ENCODE measurements around the gene IL12RB2. TPM values are rescaled to one million over a fixed set of nuclear protein-coding genes. Genes with fewer than 3 reads are reported as not detected.

Gene IL12RB2
- total and polyA plus RNA-seq, 4 experiments from 2014 or later = 3.6 to 7.3 (median 4.8) TPM

DNA sequence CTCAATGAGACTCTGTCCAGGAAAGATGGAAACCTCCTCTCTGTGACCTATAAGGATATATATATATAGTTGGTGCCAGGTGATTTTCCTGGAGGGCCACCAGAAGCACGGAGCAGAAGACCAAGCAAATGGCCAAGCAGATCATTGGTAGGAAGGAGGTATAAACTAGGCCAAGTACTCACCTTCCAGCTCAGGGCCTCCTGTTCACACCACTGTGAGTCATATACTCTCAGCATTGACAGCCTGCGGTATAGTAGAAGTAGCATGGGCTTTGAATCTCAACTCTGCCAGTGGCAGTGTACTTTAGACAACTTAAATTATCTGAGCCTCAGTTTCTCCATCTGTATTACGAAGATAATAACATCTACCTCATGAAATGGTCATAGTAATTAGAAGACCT lies 15.4 kb downstream of the IL12RB2 start:
- DNase-seq = no peak
- no peaks in the 10 kb centered on the region for H3K36me3 ChIP-seq (ENCODE audit: insufficient read depth, low read length)
- intact Hi-C loops (cut with micrococcal nuclease) = no loop called here
- H3K4me1 Mint-ChIP-seq = peaks cover 0 to 1% (median 0%) of the 10 kb centered on the region in 4 donors
- ChIA-PET CTCF (ENCODE audit: partially characterized antibody) (no interaction called here), POLR2A (ENCODE audit: partially characterized antibody) (interaction anchor here (1.5 kb wide), 1 partner anchor 10 kb away, joined by 3 read pairs; no protein-coding TSS in a partner anchor)
- H3K9me3 Mint-ChIP-seq = no peaks in the 10 kb centered on the region
- H3K4me1 ChIP-seq (ENCODE audit: insufficient read depth, low read length) = no peaks in the 10 kb centered on the region
- no peaks in the 10 kb centered on the region for H3K27me3 Mint-ChIP-seq
- no peak overlapping the region for H3K27ac Mint-ChIP-seq
- no peaks in the 10 kb centered on the region for H3K9me3 ChIP-seq (ENCODE audit: control insufficient read depth in 1 of 2, low read length in 2 of 2)
- H3K4me3 Mint-ChIP-seq = no peak overlapping the region
- no peak overlapping the region for H3K4me3 ChIP-seq (ENCODE audit: low read length in 2 of 2)
- no peak overlapping the region for H3K27ac ChIP-seq (ENCODE audit: low read depth, low read length)
- H3K27me3 ChIP-seq (ENCODE audit: insufficient read depth, low read length) = no peaks in the 10 kb centered on the region
- peaks cover 0 to 2% of the 10 kb centered on the region in 2 donors for H3K36me3 Mint-ChIP-seq

- Histone ChIP-seq H3K36me3 (ENCODE audit: insufficient read depth, low read length) (no peaks in the 10 kb centered on the region), H3K9me3 (ENCODE audit: control insufficient read depth in 1 of 2, low read length in 2 of 2) (no peaks in the 10 kb centered on the region), H3K27ac (ENCODE audit: low read depth, low read length) (no peak overlapping the region), H3K4me1 (ENCODE audit: insufficient read depth, low read length) (no peaks in the 10 kb centered on the region), H3K4me3 (ENCODE audit: low read length in 2 of 2) (no peak overlapping the region), H3K27me3 (ENCODE audit: insufficient read depth, low read length) (no peaks in the 10 kb centered on the region)
- no peak overlapping the region for H3K27ac Mint-ChIP-seq
- H3K4me1 Mint-ChIP-seq = peaks cover 0 to 1% (median 0%) of the 10 kb centered on the region in 4 donors
- no peak for DNase-seq
- intact Hi-C loops (cut with micrococcal nuclease) = no loop called here
- ChIA-PET POLR2A (ENCODE audit: partially characterized antibody) (interaction anchor here (1.0 to 1.5 kb wide), 2 partner anchors 9 to 12 kb away, joined by 3 read pairs; no protein-coding TSS in a partner anchor), CTCF (ENCODE audit: partially characterized antibody) (no interaction called here)
- H3K4me3 Mint-ChIP-seq = no peak overlapping the region
- no peaks in the 10 kb centered on the region for H3K9me3 Mint-ChIP-seq
- no peaks in the 10 kb centered on the region for H3K27me3 Mint-ChIP-seq
- H3K36me3 Mint-ChIP-seq = peaks cover 0 to 2% of the 10 kb centered on the region in 2 donors
These were observed 16.4 kb downstream of the IL12RB2 start for GRCh38 chr1:67324068-67324467.

DNA sequence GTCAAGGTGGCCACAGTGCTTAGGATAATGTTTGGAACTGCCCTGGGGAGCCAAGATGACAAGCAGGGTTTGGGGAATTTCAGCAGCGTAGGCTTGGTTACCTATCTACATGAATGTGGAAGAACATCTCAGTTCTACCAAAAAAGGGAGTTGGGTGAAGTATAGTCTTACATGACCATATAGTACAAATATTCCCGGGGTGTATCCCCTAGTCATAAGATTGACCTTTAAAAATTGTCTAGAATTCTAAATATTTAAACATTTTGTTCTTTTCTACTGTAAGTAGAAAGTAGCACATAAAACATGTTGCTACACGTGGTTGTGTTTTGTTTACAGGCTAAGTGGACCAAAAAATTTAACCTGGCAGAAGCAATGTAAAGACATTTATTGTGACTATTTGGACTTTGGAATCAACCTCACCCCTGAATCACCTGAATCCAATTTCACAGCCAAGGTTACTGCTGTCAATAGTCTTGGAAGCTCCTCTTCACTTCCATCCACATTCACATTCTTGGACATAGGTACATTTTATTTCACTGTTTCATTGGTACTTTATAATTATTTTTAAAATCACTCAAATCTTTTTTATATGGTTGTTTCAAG lies 20.3 kb downstream of the IL12RB2 start:
- POLR2A ChIA-PET (ENCODE audit: partially characterized antibody) = no interaction called here
- CTCF ChIA-PET (ENCODE audit: partially characterized antibody) = interaction anchor here (1.6 kb wide), 1 partner anchor 172 kb away, joined by 4 read pairs; no protein-coding TSS in a partner anchor
- Histone ChIP-seq H3K4me1 (ENCODE audit: insufficient read depth, low read length) (peaks cover 6% of the 10 kb centered on the region), H3K4me3 (ENCODE audit: low read length in 2 of 2) (no peak overlapping the region), H3K9me3 (ENCODE audit: control insufficient read depth in 1 of 2, low read length in 2 of 2) (no peaks in the 10 kb centered on the region), H3K27me3 (ENCODE audit: insufficient read depth, low read length) (no peaks in the 10 kb centered on the region), H3K27ac (ENCODE audit: low read depth, low read length) (no peak overlapping the region), H3K36me3 (ENCODE audit: insufficient read depth, low read length) (no peaks in the 10 kb centered on the region)
- Mint-ChIP-seq H3K27me3 (no peaks in the 10 kb centered on the region), H3K4me1 (peaks cover 2 to 4% (median 3%) of the 10 kb centered on the region in 4 donors), H3K4me3 (no peak overlapping the region), H3K27ac (no peak overlapping the region), H3K9me3 (no peaks in the 10 kb centered on the region), H3K36me3 (peaks cover 0 to 3% of the 10 kb centered on the region in 2 donors)
- intact Hi-C loops (cut with micrococcal nuclease) = no loop called here
- DNase-seq = no peak

DNA sequence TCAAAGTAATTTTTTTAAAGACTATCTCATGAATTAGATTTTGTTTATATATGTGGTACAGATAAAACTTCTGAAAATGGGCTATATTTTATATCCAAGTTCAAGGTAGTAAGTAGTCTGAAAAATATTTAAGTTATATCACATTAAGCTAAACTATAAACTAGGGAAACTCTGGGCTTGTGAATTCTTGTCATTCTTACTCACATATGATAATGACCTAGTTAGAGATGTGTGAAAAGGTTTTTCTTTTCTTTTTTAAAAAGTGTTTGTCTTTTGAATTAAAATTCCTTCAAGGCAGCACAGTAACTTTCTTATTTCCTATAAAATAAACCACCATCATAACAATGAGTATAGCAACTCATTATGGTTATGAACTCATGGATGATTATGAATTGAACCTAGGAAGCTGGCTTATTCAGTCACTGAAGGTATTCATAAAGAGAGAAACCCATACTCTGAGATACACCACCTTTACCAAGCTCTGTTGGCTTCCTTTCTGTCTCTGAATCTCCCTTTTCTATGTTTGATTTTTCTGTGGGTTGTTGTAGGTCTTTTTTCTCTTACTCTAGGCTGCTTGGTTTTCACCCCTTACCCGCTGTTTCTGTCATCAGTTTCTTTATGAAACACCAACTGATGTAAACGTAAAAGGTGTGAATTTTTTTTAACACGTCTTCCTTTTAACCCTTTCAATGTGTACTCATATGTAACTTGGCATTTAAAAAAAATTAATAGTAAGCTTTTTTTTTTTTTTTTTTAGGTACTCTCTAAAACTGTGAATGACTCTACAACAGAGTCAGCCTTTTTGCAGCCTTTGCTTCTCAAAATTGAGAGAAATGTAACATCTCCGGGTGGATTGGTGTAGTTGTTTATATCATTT lies 25.2 kb downstream of the IL12RB2 start:
- Histone ChIP-seq H3K27me3 (ENCODE audit: insufficient read depth, low read length) (no peaks in the 10 kb centered on the region), H3K36me3 (ENCODE audit: insufficient read depth, low read length) (no peaks in the 10 kb centered on the region), H3K4me1 (ENCODE audit: insufficient read depth, low read length) (peaks cover 43% of the 10 kb centered on the region), H3K9me3 (ENCODE audit: control insufficient read depth in 1 of 2, low read length in 2 of 2) (no peaks in the 10 kb centered on the region), H3K27ac (ENCODE audit: low read depth, low read length) (peak overlapping the region; percentile 18), H3K4me3 (ENCODE audit: low read length in 2 of 2) (no peak overlapping the region)
- Mint-ChIP-seq H3K4me3 (peak overlapping the region in 3 of 8 donors; percentile 5 to 36 (median 27)), H3K36me3 (peaks cover 0 to 1% of the 10 kb centered on the region in 2 donors), H3K4me1 (peaks cover 23 to 44% (median 35%) of the 10 kb centered on the region in 4 donors), H3K9me3 (no peaks in the 10 kb centered on the region), H3K27me3 (no peaks in the 10 kb centered on the region), H3K27ac (peak overlapping the region; percentile 4 to 71 (median 55))
- CTCF ChIA-PET (ENCODE audit: partially characterized antibody) = interaction anchor here (0.6 to 2.3 kb wide), 2 partner anchors 13 to 104 kb away, joined by 3 to 7 read pairs; no protein-coding TSS in a partner anchor
- POLR2A ChIA-PET (ENCODE audit: partially characterized antibody) = interaction anchor here (1.0 to 2.9 kb wide), 5 partner anchors 10 to 97 kb away, joined by 3 to 11 read pairs (median 4); partner anchors contain the start of gene SERBP1
- intact Hi-C loops (cut with micrococcal nuclease) = no loop called here
- peak; percentile 57 to 72 (median 61) for DNase-seq

DNA sequence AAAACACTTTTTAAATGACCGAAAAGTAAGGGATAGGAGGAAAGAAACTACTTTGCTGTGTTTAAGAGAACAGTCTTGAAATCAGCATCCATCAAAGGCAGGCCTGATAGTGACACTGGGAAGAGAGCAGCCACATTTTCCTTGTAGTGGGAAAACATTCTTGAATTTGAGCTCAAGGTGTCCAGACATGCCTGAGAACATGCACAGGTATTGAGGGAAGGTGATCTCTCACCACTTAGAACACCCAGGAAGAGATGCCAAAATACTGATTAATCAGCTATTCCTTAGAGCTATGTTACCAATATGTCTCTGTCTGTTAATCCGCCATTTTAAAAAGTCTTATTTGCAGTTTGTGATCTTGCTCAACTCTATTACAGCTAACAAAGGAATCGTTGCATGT lies 25.9 kb downstream of the IL12RB2 start:
- Mint-ChIP-seq H3K27ac (peak overlapping the region; percentile 24 to 71 (median 55)), H3K4me1 (peaks cover 23 to 45% (median 35%) of the 10 kb centered on the region in 4 donors), H3K36me3 (peaks cover 0 to 1% of the 10 kb centered on the region in 2 donors), H3K9me3 (no peaks in the 10 kb centered on the region), H3K4me3 (peak overlapping the region in 1 of 8 donors; percentile 5), H3K27me3 (no peaks in the 10 kb centered on the region)
- DNase-seq = no peak
- ChIA-PET POLR2A (ENCODE audit: partially characterized antibody) (interaction anchor here (1.0 to 2.9 kb wide), 3 partner anchors 19 to 96 kb away, joined by 4 to 11 read pairs (median 6); partner anchors contain the start of gene SERBP1), CTCF (ENCODE audit: partially characterized antibody) (interaction anchor here (2.3 kb wide), 1 partner anchor 12 kb away, joined by 7 read pairs; no protein-coding TSS in a partner anchor)
- H3K4me3 ChIP-seq (ENCODE audit: low read length in 2 of 2) = no peak overlapping the region
- no peaks in the 10 kb centered on the region for H3K27me3 ChIP-seq (ENCODE audit: insufficient read depth, low read length)
- no peaks in the 10 kb centered on the region for H3K36me3 ChIP-seq (ENCODE audit: insufficient read depth, low read length)
- H3K9me3 ChIP-seq (ENCODE audit: control insufficient read depth in 1 of 2, low read length in 2 of 2) = no peaks in the 10 kb centered on the region
- intact Hi-C loops (cut with micrococcal nuclease) = no loop called here
- peaks cover 43% of the 10 kb centered on the region for H3K4me1 ChIP-seq (ENCODE audit: insufficient read depth, low read length)
- H3K27ac ChIP-seq (ENCODE audit: low read depth, low read length) = peak overlapping the region; percentile 18

DNA sequence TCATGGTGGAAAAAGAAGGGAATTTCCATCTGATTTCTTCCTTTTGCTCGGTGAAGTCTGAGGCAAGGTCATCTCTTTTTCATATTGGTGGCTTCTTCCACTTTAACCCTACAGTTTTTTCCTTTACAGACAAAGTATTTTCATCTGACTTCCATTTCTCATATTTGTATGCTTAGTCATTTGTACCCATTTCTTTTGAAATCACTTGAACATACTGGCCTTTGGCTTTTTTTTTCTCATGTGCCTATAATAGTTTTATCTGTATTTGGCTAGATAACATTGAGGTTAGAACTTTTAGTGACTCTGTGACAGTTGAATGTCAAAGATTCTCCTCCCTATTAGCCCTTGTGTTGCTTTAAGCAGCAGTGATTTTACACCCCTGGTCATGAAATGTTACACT lies 27.7 kb downstream of the IL12RB2 start:
- intact Hi-C loops (cut with micrococcal nuclease) = no loop called here
- Mint-ChIP-seq H3K4me3 (peak overlapping the region in 1 of 8 donors; percentile 70), H3K9me3 (no peaks in the 10 kb centered on the region), H3K36me3 (no peaks in the 10 kb centered on the region), H3K4me1 (peaks cover 36 to 61% (median 48%) of the 10 kb centered on the region in 4 donors), H3K27me3 (no peaks in the 10 kb centered on the region), H3K27ac (peak overlapping the region in 6 of 7 donors; percentile 4 to 93 (median 86))
- H3K36me3 ChIP-seq (ENCODE audit: insufficient read depth, low read length) = no peaks in the 10 kb centered on the region
- no peak overlapping the region for H3K27ac ChIP-seq (ENCODE audit: low read depth, low read length)
- no peaks in the 10 kb centered on the region for H3K9me3 ChIP-seq (ENCODE audit: control insufficient read depth in 1 of 2, low read length in 2 of 2)
- CTCF ChIA-PET (ENCODE audit: partially characterized antibody) = interaction anchor here (1.3 kb wide), 1 partner anchor 21 kb away, joined by 3 read pairs; no protein-coding TSS in a partner anchor
- DNase-seq = no peak
- H3K4me1 ChIP-seq (ENCODE audit: insufficient read depth, low read length) = peaks cover 50% of the 10 kb centered on the region
- POLR2A ChIA-PET (ENCODE audit: partially characterized antibody) = interaction anchor here (1.0 to 2.9 kb wide), 3 partner anchors 11 to 28 kb away, joined by 3 to 12 read pairs (median 11); partner anchors contain the start of gene IL12RB2
- H3K27me3 ChIP-seq (ENCODE audit: insufficient read depth, low read length) = no peaks in the 10 kb centered on the region
- H3K4me3 ChIP-seq (ENCODE audit: low read length in 2 of 2) = no peak overlapping the region
